HepG2 (cell line): Measurements from ENCODE around the gene SMARCA4. TPM values are rescaled to one million over a fixed set of nuclear protein-coding genes. Genes with fewer than 3 reads are reported as not detected.

ENCODE experiments used
- ATAC-seq: fragments of 200-7000 bp; cut with Tn5 transposase; 3 replicates; pipeline ENCODE4 v1.9.1; 2020; ENCODE audit warnings: mild to moderate bottlenecking, moderate library complexity
- BruUV-seq: library from RNA; stranded (reverse); fragments of 400-500 nt; replicated peaks from 2 replicates; lab custom pipeline; 2021; lab: Mats Ljungman, UMichigan
- CTCF ChIA-PET: fragments of 300-600 bp; formaldehyde crosslinking; extraction: SDS; loops from one replicate; lab custom pipeline; 2021; ENCODE audit warnings: low total read pairs, inconsistent platforms, low intra/inter-chr PET ratio; lab: Yijun Ruan, JAX
- POLR2A ChIA-PET: fragments of 350-600 bp; sonication (Branson Sonifier 250); formaldehyde crosslinking; loops from one replicate; lab custom pipeline; 2020; ENCODE audit warnings: antibody characterized with exemption, inconsistent platforms; lab: Yijun Ruan, JAX
- DNase-seq: peaks from one replicate; pipeline ENCODE4 v3.0.0-alpha.2; 2015; ENCODE audit warnings: low spot score
- FAIRE-seq: peaks from 3 replicates; lab custom pipeline; 2011; peaks lifted over from hg19 to GRCh38; lab: Jason Lieb, UNC
- H2AFZ ChIP-seq: one replicate; pipeline ENCODE4 v1.6.1; 2011; ENCODE audit warnings: low read length, inconsistent platforms
- H3K27ac ChIP-seq: fragments of 300-600 bp; 3 replicates; pipeline ENCODE4 v1.8.0; 2011; ENCODE audit warnings: mixed run types, mild to moderate bottlenecking, mixed read lengths, low read length, inconsistent platforms; ENCODE audit not compliant: insufficient read depth; ENCODE audit errors: extremely low read length
- H3K27me3 ChIP-seq, 2 experiments: fragments of 200-600 bp in 1 of 2; 2 replicates in 1 of 2; 3 replicates in 1 of 2; pipeline versions ENCODE4 v1.6.0 to v1.8.0; 2011; ENCODE audit warnings: low read length in 2 of 2, mild to moderate bottlenecking in 2 of 2, moderate library complexity in 2 of 2, inconsistent platforms in 1 of 2; ENCODE audit not compliant: insufficient read depth in 2 of 2, control insufficient read depth in 1 of 2
- H3K36me3 ChIP-seq, 2 experiments: fragments of 200-600 bp in 1 of 2; replicated peaks in 1 of 2; 2 replicates in 1 of 2; 3 replicates in 1 of 2; pipeline versions ENCODE4 v1.5.1 to v1.8.0; 2011; ENCODE audit warnings: low read length in 2 of 2, inconsistent platforms in 1 of 2; ENCODE audit not compliant: insufficient read depth in 2 of 2, control insufficient read depth in 1 of 2
- H3K4me1 ChIP-seq: 2 replicates; pipeline ENCODE4 v1.5.1; 2012; ENCODE audit warnings: low read length, inconsistent platforms; ENCODE audit not compliant: insufficient read depth
- H3K4me2 ChIP-seq: 2 replicates; pipeline ENCODE4 v1.6.0; 2011; ENCODE audit warnings: low read depth, low read length, inconsistent platforms
- H3K4me3 ChIP-seq, 3 experiments: fragments of 200-600 bp in 1 of 3; sonication (generic), shearing (Covaris generic) in 1 of 3; replicated peaks in 1 of 3; 2 replicates each; pipeline ENCODE4 v1.5.1; 2011 to 2016; ENCODE audit warnings: low read length in 3 of 3, inconsistent platforms in 2 of 3, low read depth in 2 of 3, mild to moderate bottlenecking in 2 of 3, control low read depth in 1 of 3, mixed read lengths in 1 of 3; ENCODE audit not compliant: insufficient read depth in 1 of 3
- H3K79me2 ChIP-seq: one replicate; pipeline ENCODE4 v1.6.1; 2011; ENCODE audit warnings: low read length, inconsistent platforms; ENCODE audit not compliant: insufficient read depth
- H3K9ac ChIP-seq: 2 replicates; pipeline ENCODE4 v1.6.0; 2011; ENCODE audit warnings: mild to moderate bottlenecking, low read depth, low read length, inconsistent platforms; ENCODE audit not compliant: insufficient read depth
- H3K9me3 ChIP-seq: 2 replicates; pipeline ENCODE4 v1.5.1; 2012; ENCODE audit warnings: mild to moderate bottlenecking, low read length
- H4K20me1 ChIP-seq: 2 replicates; pipeline ENCODE4 v1.6.0; 2011; ENCODE audit warnings: inconsistent platforms, mild to moderate bottlenecking, low read length, moderate library complexity; ENCODE audit not compliant: insufficient read depth
- ADNP ChIP-seq: sonication (generic); formaldehyde crosslinking; IDR thresholded peaks from 2 replicates; pipeline ENCODE4 v1.4.0; 2020; ENCODE audit warnings: missing genetic modification reagents
- AKAP8 ChIP-seq: sonication (generic); formaldehyde crosslinking; IDR thresholded peaks from 2 replicates; pipeline ENCODE4 v1.5.1; 2020; ENCODE audit warnings: mild to moderate bottlenecking, missing genetic modification reagents
- KAT2B ChIP-seq: fragments of 150-350 bp; IDR thresholded peaks from 2 replicates; pipeline ENCODE4 v1.6.1; 2014; ENCODE audit warnings: low read depth, low read length, borderline replicate concordance
- KDM3A ChIP-seq: IDR thresholded peaks from 2 replicates; pipeline ENCODE4 v1.6.1; 2018; ENCODE audit warnings: low read depth, missing compliant biosample characterization
- MAFF ChIP-seq: IDR thresholded peaks from 2 replicates; pipeline ENCODE4 v1.6.1; 2011; ENCODE audit warnings: low read depth, low read length, improper control_type of control experiment
- REXO4 ChIP-seq: sonication (generic); formaldehyde crosslinking; IDR thresholded peaks from 2 replicates; pipeline ENCODE4 v1.8.0; 2022; ENCODE audit warnings: missing genetic modification reagents, mild to moderate bottlenecking, borderline replicate concordance
- SRSF4 ChIP-seq: fragments of 200-400 bp; formaldehyde crosslinking; IDR thresholded peaks from one replicate; pipeline ENCODE4 v1.6.1; 2018; ENCODE audit warnings: mild to moderate bottlenecking, low read depth, low read length, moderate library complexity; ENCODE audit not compliant: poor library complexity, severe bottlenecking
- ZNF33B ChIP-seq: sonication (generic); formaldehyde crosslinking; IDR thresholded peaks from 2 replicates; pipeline ENCODE4 v1.5.1; 2020; ENCODE audit warnings: mild to moderate bottlenecking, missing genetic modification reagents
- ZNF672 ChIP-seq: sonication (generic); formaldehyde crosslinking; IDR thresholded peaks from 2 replicates; pipeline ENCODE4 v1.8.1; 2022; ENCODE audit warnings: missing genetic modification reagents
- ZNF775 ChIP-seq: sonication (generic); formaldehyde crosslinking; IDR thresholded peaks from 2 replicates; pipeline ENCODE4 v1.4.0; 2020; ENCODE audit warnings: missing genetic modification reagents, mild to moderate bottlenecking, moderate library complexity, borderline replicate concordance
- ZSCAN22 ChIP-seq: sonication (generic); formaldehyde crosslinking; IDR thresholded peaks from 2 replicates; pipeline ENCODE4 v1.4.0; 2020; ENCODE audit warnings: mild to moderate bottlenecking, missing genetic modification reagents
- WGBS: methylation state at CpG from one replicate; pipeline ENCODE4 v1.1.6; 2017; ENCODE audit warnings: low lambda C conversion rate; 5-methylcytosine and 5-hydroxymethylcytosine counted together
- in situ Hi-C: cut with HindIII; loops from 2 replicates; pipeline ENCODE4 v1.10.0; 2017; ENCODE audit warnings: low pct_unique_long_range_greater_than_20kb; ENCODE audit not compliant: extremely low pct_ligation_motif_present
- intact Hi-C: fragments of 100-400 bp; cut with micrococcal nuclease; formaldehyde crosslinking; loops from one replicate; pipeline ENCODE4 v1.10.0; 2022; ENCODE audit not compliant: unreplicated experiment
- polyA plus RNA-seq, 8 experiments: library from polyadenylated mRNA; depleted of rRNA in 3 of 8; stranded (reverse) in 7 of 8; unstranded in 1 of 8; fragments of >200 nt; fragmentation: Illumina TruSeq in 4 of 8; extraction: Trizol in 4 of 8; gene quantifications; 2 replicates each; pipeline versions ENCODE4 v1.2.1 to v1.2.3, GENCODE V29; 2011 to 2016; ENCODE audit warnings: low read depth in 4 of 8, missing spikeins in 1 of 8, mixed read lengths in 1 of 8; ENCODE audit not compliant: insufficient read depth in 1 of 8
- total RNA-seq, 5 experiments: library from RNA; depleted of rRNA; stranded (reverse); fragments of >200 nt; fragmentation: Illumina TruSeq; extraction: Trizol; gene quantifications; 2 replicates each; pipeline ENCODE4 v1.2.3, GENCODE V29; 2016; ENCODE audit warnings: low read depth in 1 of 5
- TF ChIP-seq, protein P1 (sequence below): sonication (generic); formaldehyde crosslinking; IDR thresholded peaks from 2 replicates; pipeline ENCODE4 v1.5.0; 2020; ENCODE audit warnings: mild to moderate bottlenecking, missing genetic modification reagents, moderate library complexity
- TF ChIP-seq, protein P2 (sequence below): sonication (generic); formaldehyde crosslinking; IDR thresholded peaks from 2 replicates; pipeline ENCODE4 v1.4.0; 2020; ENCODE audit warnings: mild to moderate bottlenecking, missing genetic modification reagents
- TF ChIP-seq, protein P3 (sequence below): sonication (generic); formaldehyde crosslinking; IDR thresholded peaks from 2 replicates; pipeline ENCODE4 v1.9.0; 2021; ENCODE audit warnings: missing genetic modification reagents, mild to moderate bottlenecking, borderline replicate concordance

Gene SMARCA4
- total and polyA plus RNA-seq, 2 of the 13 experiments (the other 11 are each of a cell fraction or from before 2014, with no cell fraction given): 25.4 to 45.9 TPM

DNA sequence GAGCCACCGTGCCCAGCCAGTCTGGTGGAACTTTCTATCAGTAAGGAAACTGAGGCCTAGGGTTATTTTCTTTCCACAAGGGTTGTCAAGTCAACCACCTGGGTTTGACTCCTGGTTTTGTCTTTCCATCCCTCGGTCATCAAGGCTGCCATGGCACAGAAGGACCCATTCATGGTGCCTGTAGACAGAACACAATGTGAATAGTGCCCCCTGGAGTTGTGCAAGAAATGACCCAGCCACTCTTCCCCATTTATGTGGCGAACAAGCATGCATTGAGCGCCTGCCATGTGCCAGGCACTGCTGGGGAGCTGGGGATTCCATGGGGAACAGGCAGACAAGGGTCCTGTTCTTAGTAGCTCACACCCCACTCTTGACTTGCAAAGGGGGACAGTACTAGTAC, 4.1 kb downstream of the SMARCA4 start:
- H3K9me3 ChIP-seq: no peaks in the 10 kb centered on the region
- no peak overlapping the region for H3K9ac ChIP-seq
- peaks cover 0 to 6% of the 10 kb centered on the region in 2 experiments; a peak in 1 of 5 replicates for H3K36me3 ChIP-seq
- peaks cover 68% of the 10 kb centered on the region for H3K79me2 ChIP-seq
- no peak overlapping the region for H3K4me3 ChIP-seq
- ATAC-seq (no peak), FAIRE-seq (no peak), DNase-seq (no peak)
- H3K27ac ChIP-seq: no peak overlapping the region
- in situ Hi-C loops (no loop called here), intact Hi-C loops (no loop called here)
- H3K4me2 ChIP-seq: no peak overlapping the region; the same call in 1 of the 2 replicates
- H3K27me3 ChIP-seq: no peaks in the 10 kb centered on the region
- no peak overlapping the region for H2AFZ ChIP-seq
- WGBS: 95% methylated on average over 4 of the region's 4 CpGs
- no TSS peak for BruUV-seq
- ChIA-PET POLR2A (interaction anchor here (1.0 kb wide), 1 partner anchor 25 kb away, joined by 3 read pairs; no protein-coding TSS in a partner anchor), CTCF (no interaction called here)
- H3K4me1 ChIP-seq: peaks cover 34% of the 10 kb centered on the region
- TF ChIP-seq ZNF672 (CRISPR knock-in tag) (no peak), ADNP (0 out of 2 replicates have a peak, but pooled peaks have one; percentile 54)
- TF ChIP-seq, protein P1, sequence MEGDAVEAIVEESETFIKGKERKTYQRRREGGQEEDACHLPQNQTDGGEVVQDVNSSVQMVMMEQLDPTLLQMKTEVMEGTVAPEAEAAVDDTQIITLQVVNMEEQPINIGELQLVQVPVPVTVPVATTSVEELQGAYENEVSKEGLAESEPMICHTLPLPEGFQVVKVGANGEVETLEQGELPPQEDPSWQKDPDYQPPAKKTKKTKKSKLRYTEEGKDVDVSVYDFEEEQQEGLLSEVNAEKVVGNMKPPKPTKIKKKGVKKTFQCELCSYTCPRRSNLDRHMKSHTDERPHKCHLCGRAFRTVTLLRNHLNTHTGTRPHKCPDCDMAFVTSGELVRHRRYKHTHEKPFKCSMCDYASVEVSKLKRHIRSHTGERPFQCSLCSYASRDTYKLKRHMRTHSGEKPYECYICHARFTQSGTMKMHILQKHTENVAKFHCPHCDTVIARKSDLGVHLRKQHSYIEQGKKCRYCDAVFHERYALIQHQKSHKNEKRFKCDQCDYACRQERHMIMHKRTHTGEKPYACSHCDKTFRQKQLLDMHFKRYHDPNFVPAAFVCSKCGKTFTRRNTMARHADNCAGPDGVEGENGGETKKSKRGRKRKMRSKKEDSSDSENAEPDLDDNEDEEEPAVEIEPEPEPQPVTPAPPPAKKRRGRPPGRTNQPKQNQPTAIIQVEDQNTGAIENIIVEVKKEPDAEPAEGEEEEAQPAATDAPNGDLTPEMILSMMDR: 0 out of 2 replicates have a peak, but pooled peaks have one; percentile 17
- 0 out of 2 replicates have a peak, but pooled peaks cover 2% of the 10 kb centered on the region for H4K20me1 ChIP-seq

DNA sequence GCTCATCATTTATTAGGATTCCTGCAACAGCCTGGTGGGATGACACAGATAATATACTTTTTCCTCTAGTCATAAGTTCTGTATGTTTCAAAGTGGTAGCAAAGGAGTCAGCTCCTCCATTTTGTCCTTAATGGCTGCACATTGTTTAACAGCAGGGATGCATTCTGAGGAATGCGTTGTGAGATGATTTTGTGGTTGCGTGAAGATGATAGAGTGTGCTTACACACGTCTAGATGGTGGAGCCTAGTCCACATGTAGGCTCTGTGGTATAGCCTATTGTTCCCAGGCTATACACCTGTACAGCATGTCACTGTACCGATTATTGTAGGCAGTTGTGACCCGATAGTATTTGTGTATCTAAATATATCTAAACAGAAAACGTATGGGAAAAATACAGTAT, 4.6 kb downstream of the SMARCA4 start:
- no TSS peak for BruUV-seq
- H4K20me1 ChIP-seq: 0 out of 2 replicates have a peak, but pooled peaks cover 2% of the 10 kb centered on the region
- TF ChIP-seq REXO4 (CRISPR knock-in tag) (no peak), SRSF4 (no peak), MAFF (no peak), AKAP8 (CRISPR knock-in tag) (no peak), ZSCAN22 (no peak), ZNF775 (no peak), KAT2B (no peak), KDM3A (CRISPR knock-in tag) (no peak), ZNF33B (CRISPR knock-in tag) (no peak)
- TF ChIP-seq, protein P2, sequence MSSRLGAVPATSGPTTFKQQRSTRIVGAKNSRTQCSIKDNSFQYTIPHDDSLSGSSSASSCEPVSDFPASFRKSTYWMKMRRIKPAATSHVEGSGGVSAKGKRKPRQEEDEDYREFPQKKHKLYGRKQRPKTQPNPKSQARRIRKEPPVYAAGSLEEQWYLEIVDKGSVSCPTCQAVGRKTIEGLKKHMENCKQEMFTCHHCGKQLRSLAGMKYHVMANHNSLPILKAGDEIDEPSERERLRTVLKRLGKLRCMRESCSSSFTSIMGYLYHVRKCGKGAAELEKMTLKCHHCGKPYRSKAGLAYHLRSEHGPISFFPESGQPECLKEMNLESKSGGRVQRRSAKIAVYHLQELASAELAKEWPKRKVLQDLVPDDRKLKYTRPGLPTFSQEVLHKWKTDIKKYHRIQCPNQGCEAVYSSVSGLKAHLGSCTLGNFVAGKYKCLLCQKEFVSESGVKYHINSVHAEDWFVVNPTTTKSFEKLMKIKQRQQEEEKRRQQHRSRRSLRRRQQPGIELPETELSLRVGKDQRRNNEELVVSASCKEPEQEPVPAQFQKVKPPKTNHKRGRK (CRISPR knock-in tag): no peak
- TF ChIP-seq, protein P3, sequence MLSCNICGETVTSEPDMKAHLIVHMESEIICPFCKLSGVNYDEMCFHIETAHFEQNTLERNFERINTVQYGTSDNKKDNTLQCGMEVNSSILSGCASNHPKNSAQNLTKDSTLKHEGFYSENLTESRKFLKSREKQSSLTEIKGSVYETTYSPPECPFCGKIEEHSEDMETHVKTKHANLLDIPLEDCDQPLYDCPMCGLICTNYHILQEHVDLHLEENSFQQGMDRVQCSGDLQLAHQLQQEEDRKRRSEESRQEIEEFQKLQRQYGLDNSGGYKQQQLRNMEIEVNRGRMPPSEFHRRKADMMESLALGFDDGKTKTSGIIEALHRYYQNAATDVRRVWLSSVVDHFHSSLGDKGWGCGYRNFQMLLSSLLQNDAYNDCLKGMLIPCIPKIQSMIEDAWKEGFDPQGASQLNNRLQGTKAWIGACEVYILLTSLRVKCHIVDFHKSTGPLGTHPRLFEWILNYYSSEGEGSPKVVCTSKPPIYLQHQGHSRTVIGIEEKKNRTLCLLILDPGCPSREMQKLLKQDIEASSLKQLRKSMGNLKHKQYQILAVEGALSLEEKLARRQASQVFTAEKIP (CRISPR knock-in tag): no peak

More for the DNA sequence above, 4.6 kb downstream of the SMARCA4 start:
- ChIA-PET POLR2A (interaction anchor here (1.0 kb wide), 1 partner anchor 26 kb away, joined by 3 read pairs; no protein-coding TSS in a partner anchor), CTCF (no interaction called here)
- Histone ChIP-seq H3K9ac (no peak overlapping the region), H3K9me3 (no peaks in the 10 kb centered on the region), H3K4me3 (no peak overlapping the region), H3K79me2 (peaks cover 73% of the 10 kb centered on the region), H3K4me1 (peaks cover 34% of the 10 kb centered on the region), H3K27me3 (no peaks in the 10 kb centered on the region), H3K36me3 (peaks cover 0 to 6% of the 10 kb centered on the region in 2 experiments; a peak in 1 of 5 replicates), H3K27ac (no peak overlapping the region), H2AFZ (no peak overlapping the region), H3K4me2 (no peak overlapping the region)
- WGBS: 94% methylated on average over 6 of the region's 6 CpGs
- intact Hi-C loops: no loop called here
- ATAC-seq (no peak), FAIRE-seq (no peak), DNase-seq (no peak)
- in situ Hi-C loops: no loop called here
